Caco-2 (cell line): ENCODE data around the gene LRRC46. TPM values are rescaled to one million over a fixed set of nuclear protein-coding genes. Genes with fewer than 3 reads are reported as not detected.

Experiments used
- BruUV-seq: library from RNA; stranded (reverse); fragments of 400-500 nt; replicated peaks from 2 replicates; lab custom pipeline; 2021; lab: Mats Ljungman, UMichigan
- CTCF ChIA-PET: fragments of 300-600 bp; sonication (Branson Sonifier 250); formaldehyde crosslinking; loops from one replicate; lab custom pipeline; 2022; ENCODE audit warnings: antibody characterized with exemption; lab: Charles Lee
- POLR2A ChIA-PET: fragments of 300-600 bp; sonication (Branson Sonifier 250); formaldehyde crosslinking; loops from one replicate; lab custom pipeline; 2022; ENCODE audit warnings: antibody characterized with exemption; lab: Charles Lee
- DNase-seq, 2 experiments: peaks; one replicate each; pipeline versions ENCODE4 v3.0.0 to v3.0.0-alpha.2; 2020 to 2022
- H3K27me3 ChIP-seq: replicated peaks from 2 replicates; pipeline ENCODE4 v1.6.0; 2011; ENCODE audit warnings: low read length; ENCODE audit not compliant: control insufficient read depth, insufficient read depth
- H3K36me3 ChIP-seq: 2 replicates; pipeline ENCODE4 v1.5.1; 2011; ENCODE audit warnings: low read length; ENCODE audit not compliant: control insufficient read depth, insufficient read depth
- H3K4me1 ChIP-seq: fragments of 250-450 bp; sonication (Bioruptor Pico); 2 replicates; pipeline ENCODE4 v1.5.1; 2020; ENCODE audit warnings: mild to moderate bottlenecking
- H3K4me3 ChIP-seq: 2 replicates; pipeline ENCODE4 v1.5.1; 2011; ENCODE audit warnings: low read depth, mild to moderate bottlenecking, control low read depth, low read length
- H3K9me3 ChIP-seq: fragments of 250-450 bp; sonication (Bioruptor Pico); 2 replicates; pipeline ENCODE4 v1.5.1; 2020; ENCODE audit warnings: mild to moderate bottlenecking, moderate library complexity
- H3K27ac Mint-ChIP-seq: one replicate; pipeline ENCODE4 v1.8.0; 2022; ENCODE audit warnings: mixed read lengths; ENCODE audit not compliant: unreplicated experiment
- H3K27me3 Mint-ChIP-seq: one replicate; pipeline ENCODE4 v1.8.0; 2022; ENCODE audit warnings: mixed read lengths; ENCODE audit not compliant: insufficient read depth, unreplicated experiment
- H3K36me3 Mint-ChIP-seq: one replicate; pipeline ENCODE4 v1.8.0; 2022; ENCODE audit warnings: mild to moderate bottlenecking, mixed read lengths; ENCODE audit not compliant: insufficient read depth, unreplicated experiment
- H3K4me1 Mint-ChIP-seq: one replicate; pipeline ENCODE4 v1.8.0; 2022; ENCODE audit warnings: low read depth, mixed read lengths; ENCODE audit not compliant: unreplicated experiment
- H3K4me3 Mint-ChIP-seq: one replicate; pipeline ENCODE4 v1.8.0; 2022; ENCODE audit warnings: mild to moderate bottlenecking, moderate library complexity, mixed read lengths; ENCODE audit not compliant: unreplicated experiment
- H3K9me3 Mint-ChIP-seq: one replicate; pipeline ENCODE4 v1.8.0; 2022; ENCODE audit warnings: mixed read lengths; ENCODE audit not compliant: unreplicated experiment
- intact Hi-C: fragments of 100-400 bp; cut with micrococcal nuclease; formaldehyde crosslinking; loops from one replicate; pipeline ENCODE4 v1.10.0; 2022; ENCODE audit not compliant: unreplicated experiment
- total RNA-seq: library from RNA; stranded (reverse); gene quantifications from 2 replicates; pipeline ENCODE4 v1.2.3, GENCODE V29; 2022
- TF ChIP-seq, protein P1 (sequence below), 2 experiments: fragments of 200-600 bp in 1 of 2; IDR thresholded peaks; 1 replicate in 1 of 2; 2 replicates in 1 of 2; pipeline versions ENCODE4 v1.5.1 to v1.8.0; 2011 to 2022; ENCODE audit warnings: antibody characterized with exemption in 1 of 2, control low read depth in 1 of 2, inconsistent platforms in 1 of 2, low read depth in 1 of 2, low read length in 1 of 2, mild to moderate bottlenecking in 1 of 2, moderate library complexity in 1 of 2; ENCODE audit not compliant: insufficient read depth in 1 of 2, severe bottlenecking in 1 of 2, unreplicated experiment in 1 of 2

LRRC46 gene
- total RNA-seq, 1 experiment from 2014 or later = 2.3 TPM

DNA sequence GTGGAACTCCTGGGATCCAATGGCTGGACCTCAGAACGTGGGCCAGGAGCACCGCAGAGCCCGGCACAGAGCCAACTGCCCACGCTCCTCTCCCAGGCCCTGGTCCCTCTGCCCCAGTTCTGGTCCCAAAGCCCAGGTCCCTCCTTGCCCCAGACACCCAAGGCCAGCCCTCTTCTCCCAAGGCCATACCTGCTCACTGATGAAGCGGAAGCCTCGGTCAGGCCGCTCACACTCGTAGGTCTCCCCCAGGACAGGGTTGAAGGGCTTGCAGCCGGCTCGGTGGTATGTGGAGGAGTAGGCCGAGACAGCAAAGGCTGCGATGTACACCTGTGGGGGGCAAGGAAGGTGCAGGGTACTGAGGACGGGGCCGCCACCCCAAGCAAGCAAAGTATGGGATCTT is 18.4 kb upstream of the LRRC46 start:
- no peak overlapping the region for H3K4me3 Mint-ChIP-seq
- no peaks in the 10 kb centered on the region for H3K9me3 Mint-ChIP-seq
- Histone ChIP-seq H3K36me3 (peaks cover 11% of the 10 kb centered on the region; the same call in 1 of the 2 replicates), H3K9me3 (no peaks in the 10 kb centered on the region), H3K4me1 (peaks cover 36% of the 10 kb centered on the region), H3K4me3 (no peak overlapping the region), H3K27me3 (no peaks in the 10 kb centered on the region)
- no peaks in the 10 kb centered on the region for H3K27me3 Mint-ChIP-seq
- intact Hi-C loops = no loop called here
- peak overlapping the region; percentile 93 for H3K27ac Mint-ChIP-seq
- peak in 1 of 2 experiments; percentile 48 for DNase-seq
- peaks cover 21% of the 10 kb centered on the region for H3K36me3 Mint-ChIP-seq
- TF ChIP-seq, protein P1, sequence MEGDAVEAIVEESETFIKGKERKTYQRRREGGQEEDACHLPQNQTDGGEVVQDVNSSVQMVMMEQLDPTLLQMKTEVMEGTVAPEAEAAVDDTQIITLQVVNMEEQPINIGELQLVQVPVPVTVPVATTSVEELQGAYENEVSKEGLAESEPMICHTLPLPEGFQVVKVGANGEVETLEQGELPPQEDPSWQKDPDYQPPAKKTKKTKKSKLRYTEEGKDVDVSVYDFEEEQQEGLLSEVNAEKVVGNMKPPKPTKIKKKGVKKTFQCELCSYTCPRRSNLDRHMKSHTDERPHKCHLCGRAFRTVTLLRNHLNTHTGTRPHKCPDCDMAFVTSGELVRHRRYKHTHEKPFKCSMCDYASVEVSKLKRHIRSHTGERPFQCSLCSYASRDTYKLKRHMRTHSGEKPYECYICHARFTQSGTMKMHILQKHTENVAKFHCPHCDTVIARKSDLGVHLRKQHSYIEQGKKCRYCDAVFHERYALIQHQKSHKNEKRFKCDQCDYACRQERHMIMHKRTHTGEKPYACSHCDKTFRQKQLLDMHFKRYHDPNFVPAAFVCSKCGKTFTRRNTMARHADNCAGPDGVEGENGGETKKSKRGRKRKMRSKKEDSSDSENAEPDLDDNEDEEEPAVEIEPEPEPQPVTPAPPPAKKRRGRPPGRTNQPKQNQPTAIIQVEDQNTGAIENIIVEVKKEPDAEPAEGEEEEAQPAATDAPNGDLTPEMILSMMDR (IDR thresholded peaks at IDR 0.05; ENCODE audit: insufficient read depth in 1 of 2, low read depth in 1 of 2, low read length in 1 of 2, severe bottlenecking in 1 of 2, unreplicated experiment in 1 of 2) = no peak
- peaks cover 32% of the 10 kb centered on the region for H3K4me1 Mint-ChIP-seq
- BruUV-seq = no TSS peak
- ChIA-PET CTCF (interaction anchor here (1.2 kb wide), 1 partner anchor 8 kb away, joined by 7 read pairs; the partner anchor contains the start of gene OSBPL7), POLR2A (no interaction called here)

DNA sequence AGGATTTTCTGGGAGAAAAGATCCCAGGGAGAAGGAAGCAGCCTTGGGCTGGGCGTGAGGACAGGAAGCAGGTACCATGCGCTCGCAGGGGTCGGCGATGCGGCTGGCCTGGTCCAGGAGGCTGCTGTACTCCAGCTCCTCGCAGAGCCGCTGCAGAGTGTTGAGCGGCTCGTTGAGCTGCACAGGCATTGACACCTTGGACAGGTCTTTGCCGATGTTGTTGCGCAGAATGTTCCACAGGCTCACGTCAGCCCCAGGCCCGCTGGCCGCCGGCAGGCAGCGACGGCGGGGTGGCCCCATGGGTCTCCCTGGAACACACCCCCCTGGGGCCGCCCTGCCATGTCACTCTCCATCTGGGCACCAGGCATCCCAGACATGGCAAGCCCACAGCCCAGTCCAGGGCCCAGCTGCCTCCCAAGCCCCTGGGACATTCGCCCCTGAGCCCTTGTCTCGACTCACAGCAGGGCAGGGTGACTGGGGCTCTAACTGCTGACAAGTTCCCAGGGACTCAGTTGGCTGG is 17.9 kb upstream of the LRRC46 start:
- no peak overlapping the region for H3K4me3 ChIP-seq
- POLR2A ChIA-PET = no interaction called here
- intact Hi-C loops = no loop called here
- TF ChIP-seq, protein P1 (IDR thresholded peaks at IDR 0.05; ENCODE audit: insufficient read depth in 1 of 2, low read depth in 1 of 2, low read length in 1 of 2, severe bottlenecking in 1 of 2, unreplicated experiment in 1 of 2) = no peak
- Mint-ChIP-seq H3K36me3 (peaks cover 17% of the 10 kb centered on the region), H3K9me3 (no peaks in the 10 kb centered on the region), H3K4me3 (no peak overlapping the region), H3K27me3 (no peaks in the 10 kb centered on the region), H3K4me1 (peaks cover 32% of the 10 kb centered on the region), H3K27ac (peak overlapping the region; percentile 93)
- H3K9me3 ChIP-seq = no peaks in the 10 kb centered on the region
- BruUV-seq = no TSS peak
- no peaks in the 10 kb centered on the region for H3K27me3 ChIP-seq
- CTCF ChIA-PET = no interaction called here
- peaks cover 9% of the 10 kb centered on the region; the same call in 1 of the 2 replicates for H3K36me3 ChIP-seq
- peak in 1 of 2 experiments; percentile 45 for DNase-seq
- peaks cover 33% of the 10 kb centered on the region for H3K4me1 ChIP-seq

DNA sequence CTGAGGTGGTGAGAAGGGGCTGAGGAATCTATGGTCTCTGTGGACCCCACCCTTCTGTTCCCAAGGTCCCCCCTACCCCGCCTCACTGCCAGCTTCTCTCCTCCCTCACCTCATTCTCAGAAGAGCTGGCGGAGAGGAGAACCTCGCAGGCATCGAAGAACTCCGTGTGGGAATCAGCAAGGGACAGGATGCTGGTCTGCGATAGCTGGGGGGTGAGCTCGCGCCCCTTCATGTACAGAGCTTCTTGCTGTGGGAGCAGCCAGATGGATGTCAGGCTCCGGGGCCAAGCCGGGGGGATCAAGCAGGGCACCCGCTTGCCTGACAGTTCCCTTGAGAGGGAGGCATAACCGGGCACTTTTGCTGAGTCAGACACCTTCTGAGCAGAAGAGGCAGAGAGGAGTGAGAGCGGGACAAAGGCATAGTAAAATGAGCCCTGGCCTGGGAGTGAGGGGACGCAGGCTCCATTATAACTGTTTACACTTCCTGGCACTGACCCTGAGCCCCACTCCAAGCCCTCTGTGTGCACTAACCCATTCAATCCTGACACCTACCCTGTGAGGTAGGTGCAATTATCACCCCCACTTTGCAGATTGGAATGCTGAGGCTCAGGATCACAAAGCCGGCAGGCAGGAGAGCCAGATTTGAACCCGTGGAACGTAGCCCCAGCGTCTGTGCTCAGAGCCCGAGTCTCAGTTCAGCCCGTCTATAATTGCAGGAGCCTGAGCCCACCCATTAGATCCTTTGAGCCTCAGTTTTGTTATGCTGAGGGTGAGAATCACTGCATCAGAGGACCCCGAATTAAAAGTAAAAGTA is 16.2 kb upstream of the LRRC46 start:
- ChIA-PET CTCF (interaction anchor here (2.0 kb wide), 1 partner anchor 15 kb away, joined by 4 read pairs; the partner anchor contains the start of gene MRPL10), POLR2A (interaction anchor here (1.4 kb wide), 1 partner anchor 16 kb away, joined by 10 read pairs; the partner anchor contains the start of genes LRRC46 and MRPL10)
- no peaks in the 10 kb centered on the region for H3K27me3 ChIP-seq
- no peaks in the 10 kb centered on the region for H3K9me3 ChIP-seq
- TF ChIP-seq, protein P1 (IDR thresholded peaks at IDR 0.05; ENCODE audit: insufficient read depth in 1 of 2, low read depth in 1 of 2, low read length in 1 of 2, severe bottlenecking in 1 of 2, unreplicated experiment in 1 of 2) = no peak
- peaks cover 23% of the 10 kb centered on the region for H3K4me1 Mint-ChIP-seq
- no peaks in the 10 kb centered on the region for H3K9me3 Mint-ChIP-seq
- no peak overlapping the region for H3K4me3 ChIP-seq
- peaks cover 4% of the 10 kb centered on the region for H3K36me3 Mint-ChIP-seq
- peaks cover 17% of the 10 kb centered on the region for H3K4me1 ChIP-seq
- BruUV-seq = no TSS peak
- no peak overlapping the region for H3K4me3 Mint-ChIP-seq
- peaks cover 4% of the 10 kb centered on the region for H3K36me3 ChIP-seq
- intact Hi-C loops = no loop called here
- H3K27ac Mint-ChIP-seq = peak overlapping the region; percentile 2
- H3K27me3 Mint-ChIP-seq = no peaks in the 10 kb centered on the region
- DNase-seq = peak in 1 of 2 experiments; percentile 50
